Measurements from ENCODE around the gene LIPC. TPM values are rescaled to one million over a fixed set of nuclear protein-coding genes. Genes with fewer than 3 reads are reported as not detected.

The LIPC gene
- total RNA-seq, 2 experiments from 2014 or later = 1.5 to 3.9 TPM

DNA sequence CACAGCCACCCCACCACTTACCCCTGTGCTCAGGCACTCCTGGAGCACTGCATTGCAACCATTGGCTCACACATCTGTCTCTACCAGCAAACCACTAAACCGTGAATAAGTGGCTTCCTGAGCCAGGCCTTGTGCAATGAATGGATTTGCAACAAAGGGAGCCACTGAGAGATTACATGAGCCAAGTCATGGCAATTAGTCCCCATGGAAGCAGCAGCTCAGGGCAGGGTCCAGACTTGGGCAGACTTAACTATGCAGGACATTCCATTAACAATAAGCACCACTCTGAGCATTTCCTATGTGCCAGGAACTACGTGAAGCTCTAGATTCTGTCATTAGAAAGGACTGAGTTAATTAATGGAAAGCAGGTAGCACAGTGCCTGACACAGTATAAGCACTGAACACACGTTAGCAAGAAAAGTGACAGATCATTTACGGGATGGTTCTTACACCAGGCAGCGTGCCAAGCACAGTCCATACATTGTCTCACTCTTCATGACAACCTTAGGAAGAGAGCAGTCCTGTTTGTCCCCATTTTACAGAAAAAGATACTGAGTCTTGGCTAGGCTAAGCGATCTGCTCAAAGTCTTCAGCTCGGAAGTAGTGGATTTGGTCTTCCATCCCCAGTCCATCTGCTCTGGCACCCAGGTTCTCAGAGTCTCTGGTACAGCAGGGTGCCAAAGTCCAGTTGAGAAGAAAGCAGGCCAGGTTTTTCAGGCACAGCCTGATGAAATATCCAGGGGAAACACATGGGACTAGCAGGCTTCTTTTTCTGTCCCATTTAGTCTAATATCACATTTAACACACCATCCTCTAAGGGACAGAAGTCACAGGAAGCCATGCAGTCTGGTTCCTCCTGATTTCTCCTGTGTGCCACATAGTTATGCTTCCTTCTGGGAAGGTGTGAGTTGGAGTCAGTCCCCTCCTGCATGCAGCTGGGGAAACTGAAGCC lies 44.1 kb downstream of the LIPC start:
- Mint-ChIP-seq H3K4me3 (no peak overlapping the region), H3K4me1 (peaks cover 61% of the 10 kb centered on the region), H3K36me3 (ENCODE audit: low read depth) (peaks cover 12% of the 10 kb centered on the region), H3K27me3 (no peaks in the 10 kb centered on the region), H3K27ac (peak overlapping the region; percentile 79), H3K9me3 (peaks cover 3% of the 10 kb centered on the region)
- no peak for DNase-seq
- CTCF ChIA-PET = interaction anchor here (0.8 to 2.9 kb wide), 5 partner anchors 8 to 285 kb away, joined by 3 to 15 read pairs (median 4); no protein-coding TSS in a partner anchor
- POLR2A ChIA-PET = no interaction called here

- no peak for DNase-seq
- H3K27ac Mint-ChIP-seq = peak overlapping the region; percentile 73
- peaks cover 2% of the 10 kb centered on the region for H3K9me3 Mint-ChIP-seq
- peaks cover 12% of the 10 kb centered on the region for H3K36me3 Mint-ChIP-seq (ENCODE audit: low read depth)
- ChIA-PET CTCF (interaction anchor here (0.9 to 2.9 kb wide), 6 partner anchors 9 to 284 kb away, joined by 3 to 15 read pairs (median 8); no protein-coding TSS in a partner anchor), POLR2A (no interaction called here)
- H3K4me3 Mint-ChIP-seq = no peak overlapping the region
- peaks cover 57% of the 10 kb centered on the region for H3K4me1 Mint-ChIP-seq
- no peaks in the 10 kb centered on the region for H3K27me3 Mint-ChIP-seq
Observed at GRCh38 chr15:58476525-58477162, 44.9 kb downstream of the LIPC start.

- H3K4me3 Mint-ChIP-seq = no peak overlapping the region
- H3K9me3 Mint-ChIP-seq = peaks cover 2% of the 10 kb centered on the region
- ChIA-PET POLR2A (no interaction called here), CTCF (interaction anchor here (0.9 to 2.9 kb wide), 6 partner anchors 10 to 284 kb away, joined by 3 to 15 read pairs (median 8); no protein-coding TSS in a partner anchor)
- peaks cover 55% of the 10 kb centered on the region for H3K4me1 Mint-ChIP-seq
- H3K27me3 Mint-ChIP-seq = no peaks in the 10 kb centered on the region
- DNase-seq = no peak
- H3K36me3 Mint-ChIP-seq (ENCODE audit: low read depth) = peaks cover 12% of the 10 kb centered on the region
- peak overlapping the region; percentile 73 for H3K27ac Mint-ChIP-seq
Observed at GRCh38 chr15:58477170-58477569, 45.4 kb downstream of the LIPC start.

- Mint-ChIP-seq H3K4me3 (no peak overlapping the region), H3K36me3 (ENCODE audit: low read depth) (peaks cover 13% of the 10 kb centered on the region), H3K4me1 (peaks cover 54% of the 10 kb centered on the region), H3K27me3 (no peaks in the 10 kb centered on the region), H3K27ac (no peak overlapping the region), H3K9me3 (peaks cover 2% of the 10 kb centered on the region)
- POLR2A ChIA-PET = no interaction called here
- CTCF ChIA-PET = interaction anchor here (0.6 to 2.9 kb wide), 10 partner anchors 8 to 90 kb away, joined by 3 to 15 read pairs (median 5); no protein-coding TSS in a partner anchor
- no peak for DNase-seq
Observed at GRCh38 chr15:58478035-58478434, 46.2 kb downstream of the LIPC start.

GRCh38 chr15:58478579-58478978 lies 46.8 kb downstream of the LIPC start:
- Mint-ChIP-seq H3K9me3 (peaks cover 2% of the 10 kb centered on the region), H3K27ac (no peak overlapping the region), H3K27me3 (no peaks in the 10 kb centered on the region), H3K4me3 (no peak overlapping the region), H3K4me1 (peaks cover 54% of the 10 kb centered on the region), H3K36me3 (ENCODE audit: low read depth) (peaks cover 17% of the 10 kb centered on the region)
- no peak for DNase-seq
- POLR2A ChIA-PET = no interaction called here
- CTCF ChIA-PET = interaction anchor here (0.6 to 2.9 kb wide), 6 partner anchors 15 to 89 kb away, joined by 3 to 10 read pairs (median 4); no protein-coding TSS in a partner anchor

DNA sequence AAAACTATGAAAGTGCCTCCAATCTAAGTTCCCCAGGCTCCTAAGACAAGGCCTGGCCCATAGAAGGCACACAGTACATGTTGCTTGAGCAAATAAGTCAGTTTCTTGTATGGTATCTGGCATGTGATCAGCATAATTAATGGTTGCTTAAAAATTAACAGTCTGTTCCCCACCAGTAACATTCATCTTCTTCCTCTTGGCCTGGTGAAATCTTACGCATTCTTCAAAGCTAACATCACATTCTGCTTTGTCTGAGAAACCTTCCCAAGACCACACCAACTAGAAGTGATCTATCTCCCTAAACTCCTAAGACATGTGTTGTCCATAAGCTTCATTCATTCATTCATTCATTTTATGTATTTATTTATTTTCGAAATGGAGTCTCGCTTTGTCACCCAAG lies 48.1 kb downstream of the LIPC start:
- H3K27ac Mint-ChIP-seq = no peak overlapping the region
- POLR2A ChIA-PET = no interaction called here
- no peak for DNase-seq
- CTCF ChIA-PET = interaction anchor here (1.3 kb wide), 1 partner anchor 10 kb away, joined by 3 read pairs; no protein-coding TSS in a partner anchor
- H3K27me3 Mint-ChIP-seq = no peaks in the 10 kb centered on the region
- H3K36me3 Mint-ChIP-seq (ENCODE audit: low read depth) = peaks cover 19% of the 10 kb centered on the region
- H3K4me3 Mint-ChIP-seq = no peak overlapping the region
- peaks cover 2% of the 10 kb centered on the region for H3K9me3 Mint-ChIP-seq
- H3K4me1 Mint-ChIP-seq = peaks cover 55% of the 10 kb centered on the region

DNA sequence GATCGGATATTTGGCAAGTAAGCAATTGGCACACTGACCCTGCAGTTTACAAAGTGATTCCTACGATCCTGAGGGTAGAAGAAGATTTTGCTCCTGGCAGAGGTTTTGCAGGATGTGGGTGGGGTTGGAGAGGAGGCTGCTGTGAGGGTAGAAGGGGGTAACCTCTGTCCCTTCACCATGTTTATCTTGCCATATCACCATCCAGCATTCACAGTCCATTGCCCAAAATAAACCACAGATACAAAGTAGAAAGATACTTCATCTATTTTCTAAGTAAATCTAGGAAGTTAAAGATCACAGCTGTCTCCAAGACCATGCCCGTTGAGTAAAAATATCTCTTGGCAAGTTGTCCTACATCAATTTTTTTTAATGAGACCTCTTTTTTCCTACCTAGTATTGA lies 51.6 kb downstream of the LIPC start:
- no peak for DNase-seq
- no peaks in the 10 kb centered on the region for H3K27me3 Mint-ChIP-seq
- H3K4me1 Mint-ChIP-seq = peaks cover 52% of the 10 kb centered on the region
- POLR2A ChIA-PET = no interaction called here
- CTCF ChIA-PET = interaction anchor here (1.0 to 1.5 kb wide), 3 partner anchors 8 to 34 kb away, joined by 3 to 5 read pairs (median 3); no protein-coding TSS in a partner anchor
- H3K9me3 Mint-ChIP-seq = peaks cover 13% of the 10 kb centered on the region
- H3K36me3 Mint-ChIP-seq (ENCODE audit: low read depth) = peaks cover 27% of the 10 kb centered on the region
- H3K4me3 Mint-ChIP-seq = no peak overlapping the region
- peak overlapping the region; percentile 55 for H3K27ac Mint-ChIP-seq

DNA sequence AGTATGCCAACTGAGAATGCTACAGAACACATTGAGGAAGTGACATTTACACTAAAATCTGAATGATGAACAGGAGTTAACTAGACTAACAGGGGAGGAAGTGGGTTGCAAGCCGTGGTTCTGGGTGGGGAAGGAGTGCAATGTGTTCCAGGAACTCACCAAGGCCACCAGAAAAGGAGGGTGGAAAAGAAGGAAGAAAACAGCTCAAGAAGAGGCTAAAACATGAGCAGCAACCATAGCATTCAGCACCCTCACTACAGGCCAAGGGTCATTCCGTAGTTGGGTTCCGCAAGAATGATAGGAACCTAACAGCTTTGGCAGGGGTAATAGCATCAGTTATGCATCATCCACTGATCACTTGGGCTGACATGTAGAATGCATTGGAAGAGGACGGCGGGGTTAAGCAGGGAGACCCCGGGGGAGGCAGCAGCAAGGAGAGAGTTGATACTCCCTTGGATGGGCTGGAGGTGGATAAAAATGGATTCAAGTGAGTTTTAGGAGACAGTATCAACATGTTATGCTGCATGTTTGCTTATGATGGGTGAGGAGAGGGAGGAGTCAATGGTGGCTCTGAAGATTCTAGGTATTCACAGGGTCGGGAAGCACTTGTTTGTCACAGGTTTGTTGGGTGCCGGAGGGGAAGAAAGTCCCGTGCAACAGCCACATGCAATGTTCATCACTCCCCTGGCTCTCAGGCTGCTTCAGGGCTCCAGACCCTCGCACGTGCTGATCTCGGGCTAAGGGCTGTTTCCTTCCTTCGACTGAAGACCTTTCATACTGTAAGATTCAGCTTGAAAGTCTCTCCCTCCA lies 53.2 kb downstream of the LIPC start:
- H3K9me3 Mint-ChIP-seq = peaks cover 20% of the 10 kb centered on the region
- no peaks in the 10 kb centered on the region for H3K27me3 Mint-ChIP-seq
- H3K36me3 Mint-ChIP-seq (ENCODE audit: low read depth) = peaks cover 35% of the 10 kb centered on the region
- peaks cover 50% of the 10 kb centered on the region for H3K4me1 Mint-ChIP-seq
- H3K27ac Mint-ChIP-seq = peak overlapping the region; percentile 95
- peak overlapping the region; percentile 39 for H3K4me3 Mint-ChIP-seq
- DNase-seq = peak; percentile 75
- ChIA-PET CTCF (interaction anchor here (1.2 kb wide), 1 partner anchor 10 kb away, joined by 3 read pairs; no protein-coding TSS in a partner anchor), POLR2A (no interaction called here)

DNA sequence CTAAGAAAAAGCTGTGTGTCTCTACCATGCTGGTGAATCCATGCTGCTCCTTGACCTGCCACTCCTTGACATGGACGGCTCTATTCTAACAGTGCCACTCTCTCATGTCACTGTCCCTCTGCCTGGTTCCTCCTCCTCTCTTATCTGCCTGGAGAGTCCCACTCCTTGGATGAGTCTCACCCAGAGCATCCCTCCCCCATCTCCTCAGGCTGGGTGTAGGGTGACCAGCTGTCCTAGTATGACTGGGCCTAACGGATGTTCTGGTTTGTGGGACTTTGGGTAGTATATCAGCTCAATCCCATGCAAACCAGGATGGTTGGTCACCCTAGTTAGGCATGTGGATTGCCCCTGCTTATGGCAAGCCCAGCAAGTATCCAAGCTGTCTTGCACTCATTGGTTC lies 54.3 kb downstream of the LIPC start:
- Mint-ChIP-seq H3K27me3 (no peaks in the 10 kb centered on the region), H3K4me3 (no peak overlapping the region), H3K4me1 (peaks cover 50% of the 10 kb centered on the region), H3K36me3 (ENCODE audit: low read depth) (peaks cover 37% of the 10 kb centered on the region), H3K9me3 (peaks cover 24% of the 10 kb centered on the region), H3K27ac (peak overlapping the region; percentile 95)
- ChIA-PET POLR2A (no interaction called here), CTCF (interaction anchor here (1.2 to 1.5 kb wide), 2 partner anchors 9 to 19 kb away, joined by 3 to 6 read pairs; no protein-coding TSS in a partner anchor)
- DNase-seq = no peak

DNA sequence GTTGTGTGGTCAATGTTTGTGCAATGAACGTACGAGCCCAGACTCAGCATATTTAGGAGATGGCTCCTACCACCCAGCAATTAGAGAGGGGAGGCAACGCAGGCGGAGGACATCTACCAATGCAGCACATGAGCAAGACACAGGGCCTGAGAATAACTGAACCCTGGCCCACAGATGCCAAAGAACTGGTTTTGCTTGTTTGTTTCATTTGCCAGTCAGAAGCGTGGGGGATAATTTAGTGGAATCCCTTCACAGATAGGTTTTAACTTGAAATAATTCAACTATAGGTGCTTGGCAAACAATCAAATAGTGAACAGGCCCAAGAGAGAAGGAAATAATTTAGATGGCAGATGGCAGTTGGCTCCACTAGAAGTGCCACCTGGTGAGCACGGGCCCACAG lies 54.8 kb downstream of the LIPC start:
- Mint-ChIP-seq H3K36me3 (ENCODE audit: low read depth) (peaks cover 37% of the 10 kb centered on the region), H3K4me3 (no peak overlapping the region), H3K4me1 (peaks cover 50% of the 10 kb centered on the region), H3K27me3 (no peaks in the 10 kb centered on the region), H3K27ac (peak overlapping the region; percentile 95), H3K9me3 (peaks cover 24% of the 10 kb centered on the region)
- DNase-seq = no peak
- CTCF ChIA-PET = interaction anchor here (1.1 to 1.5 kb wide), 5 partner anchors 8 to 224 kb away, joined by 3 to 6 read pairs (median 3); no protein-coding TSS in a partner anchor
- POLR2A ChIA-PET = no interaction called here

DNA sequence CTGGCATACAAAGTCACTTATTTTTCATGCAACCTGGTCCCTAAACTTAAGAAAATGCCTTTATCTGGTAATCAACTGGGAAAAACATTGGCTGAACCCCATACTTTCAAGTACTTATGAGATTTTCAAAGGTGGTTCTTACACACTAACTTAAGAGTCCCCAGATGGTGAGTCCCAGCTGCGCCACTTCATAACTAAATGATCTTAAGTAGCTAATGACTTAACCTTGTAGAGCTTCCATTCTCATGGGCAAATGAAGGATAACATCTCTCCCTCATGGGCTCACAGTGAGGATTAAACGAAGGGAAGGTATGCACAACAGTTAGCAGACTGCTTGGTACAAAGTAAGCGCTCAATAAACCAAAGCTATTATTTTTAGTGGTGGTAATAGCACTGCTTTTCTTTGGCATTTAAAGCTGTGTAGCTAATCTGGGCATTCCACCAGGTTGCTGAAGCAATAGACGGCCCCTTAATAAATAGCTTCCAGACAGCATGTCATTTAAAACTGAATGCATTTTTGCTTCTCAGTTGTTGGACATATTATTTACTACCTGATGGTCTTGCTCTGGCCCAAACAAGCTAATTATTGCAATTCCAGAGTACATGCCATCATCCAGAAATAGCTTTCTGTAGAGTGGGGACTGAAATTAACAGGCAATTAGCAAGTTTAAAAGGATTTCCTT lies 55.4 kb downstream of the LIPC start:
- H3K27ac Mint-ChIP-seq = peak overlapping the region; percentile 95
- ChIA-PET POLR2A (no interaction called here), CTCF (interaction anchor here (1.1 to 1.5 kb wide), 8 partner anchors 10 to 225 kb away, joined by 3 to 6 read pairs (median 4); no protein-coding TSS in a partner anchor)
- no peaks in the 10 kb centered on the region for H3K27me3 Mint-ChIP-seq
- no peak overlapping the region for H3K4me3 Mint-ChIP-seq
- H3K9me3 Mint-ChIP-seq = peaks cover 24% of the 10 kb centered on the region
- peaks cover 54% of the 10 kb centered on the region for H3K4me1 Mint-ChIP-seq
- DNase-seq = no peak
- peaks cover 37% of the 10 kb centered on the region for H3K36me3 Mint-ChIP-seq (ENCODE audit: low read depth)

All from activated CD4-positive, alpha-beta T cell treated with anti-CD3 and anti-CD28 coated beads, Interleukin-2, amount 10 ng/mL, durations not matched to agents 7 days and 5 days (primary cell).